Measurements from ENCODE around the gene GLI3.

- TF ChIP-seq CTCF (IDR thresholded peaks at IDR 0.05) (no peak), POLR2A (IDR thresholded peaks at IDR 0.05) (no peak)
Observed at GRCh38 chr7:41916450-41916927, 320.5 kb downstream of the GLI3 start.

Measured in heart left ventricle (tissue), 13 donors.